ENCODE measurements around the gene RAB1B. TPM values are rescaled to one million over a fixed set of nuclear protein-coding genes. Genes with fewer than 3 reads are reported as not detected.
A peak's percentile ranks its signal among the peaks of the same experiment; 100 is the strongest.

The RAB1B gene
- total and polyA plus RNA-seq, 10 of the 15 experiments (the other 5 are each of a cell fraction or from before 2014, with no cell fraction given): 10.4 to 193 (median 96.9) TPM

DNA sequence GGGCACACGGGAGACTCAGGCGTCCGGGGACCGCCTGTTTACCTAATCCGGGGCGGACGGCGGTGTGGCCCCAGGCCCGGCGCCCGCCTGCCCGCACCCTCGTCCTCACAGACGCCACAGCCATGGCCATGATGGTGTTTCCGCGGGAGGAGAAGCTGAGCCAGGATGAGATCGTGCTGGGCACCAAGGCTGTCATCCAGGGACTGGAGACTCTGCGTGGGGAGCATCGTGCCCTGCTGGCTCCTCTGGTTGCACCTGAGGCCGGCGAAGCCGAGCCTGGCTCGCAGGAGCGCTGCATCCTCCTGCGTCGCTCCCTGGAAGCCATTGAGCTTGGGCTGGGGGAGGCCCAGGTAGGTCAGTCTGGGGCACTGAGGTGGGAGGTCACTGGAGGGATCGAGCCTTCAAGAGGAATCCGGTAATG is 10.0 kb upstream of the RAB1B start:
- FAIRE-seq: no peak
- peak overlapping the region; percentile 92 for H3K4me2 ChIP-seq (ENCODE audit: control insufficient read depth, insufficient read depth)
- ATAC-seq: no peak; the same call in 1 of the 3 replicates
- TF ChIP-seq IKZF2 (IDR thresholded peaks at IDR 0.05): 0 out of 4 replicates have a peak, but pooled peaks of 1 of the 2 experiments have one; percentile 8
- no peak for TF ChIP-seq SMAD5 (IDR thresholded peaks at IDR 0.05; ENCODE audit: low read depth)
- 0 out of 2 replicates have a peak, but pooled peaks have one; percentile 3 for TF ChIP-seq IKZF1 (conservative IDR thresholded peaks at IDR 0.05)
- TF ChIP-seq POLR2AphosphoS2 (IDR thresholded peaks at IDR 0.05; ENCODE audit: low read depth, low read length): no peak
- TF ChIP-seq, protein P1, sequence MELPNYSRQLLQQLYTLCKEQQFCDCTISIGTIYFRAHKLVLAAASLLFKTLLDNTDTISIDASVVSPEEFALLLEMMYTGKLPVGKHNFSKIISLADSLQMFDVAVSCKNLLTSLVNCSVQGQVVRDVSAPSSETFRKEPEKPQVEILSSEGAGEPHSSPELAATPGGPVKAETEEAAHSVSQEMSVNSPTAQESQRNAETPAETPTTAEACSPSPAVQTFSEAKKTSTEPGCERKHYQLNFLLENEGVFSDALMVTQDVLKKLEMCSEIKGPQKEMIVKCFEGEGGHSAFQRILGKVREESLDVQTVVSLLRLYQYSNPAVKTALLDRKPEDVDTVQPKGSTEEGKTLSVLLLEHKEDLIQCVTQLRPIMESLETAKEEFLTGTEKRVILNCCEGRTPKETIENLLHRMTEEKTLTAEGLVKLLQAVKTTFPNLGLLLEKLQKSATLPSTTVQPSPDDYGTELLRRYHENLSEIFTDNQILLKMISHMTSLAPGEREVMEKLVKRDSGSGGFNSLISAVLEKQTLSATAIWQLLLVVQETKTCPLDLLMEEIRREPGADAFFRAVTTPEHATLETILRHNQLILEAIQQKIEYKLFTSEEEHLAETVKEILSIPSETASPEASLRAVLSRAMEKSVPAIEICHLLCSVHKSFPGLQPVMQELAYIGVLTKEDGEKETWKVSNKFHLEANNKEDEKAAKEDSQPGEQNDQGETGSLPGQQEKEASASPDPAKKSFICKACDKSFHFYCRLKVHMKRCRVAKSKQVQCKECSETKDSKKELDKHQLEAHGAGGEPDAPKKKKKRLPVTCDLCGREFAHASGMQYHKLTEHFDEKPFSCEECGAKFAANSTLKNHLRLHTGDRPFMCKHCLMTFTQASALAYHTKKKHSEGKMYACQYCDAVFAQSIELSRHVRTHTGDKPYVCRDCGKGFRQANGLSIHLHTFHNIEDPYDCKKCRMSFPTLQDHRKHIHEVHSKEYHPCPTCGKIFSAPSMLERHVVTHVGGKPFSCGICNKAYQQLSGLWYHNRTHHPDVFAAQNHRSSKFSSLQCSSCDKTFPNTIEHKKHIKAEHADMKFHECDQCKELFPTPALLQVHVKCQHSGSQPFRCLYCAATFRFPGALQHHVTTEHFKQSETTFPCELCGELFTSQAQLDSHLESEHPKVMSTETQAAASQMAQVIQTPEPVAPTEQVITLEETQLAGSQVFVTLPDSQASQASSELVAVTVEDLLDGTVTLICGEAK (IDR thresholded peaks at IDR 0.05; ENCODE audit: borderline replicate concordance): no peak
- TF ChIP-seq, protein P2, sequence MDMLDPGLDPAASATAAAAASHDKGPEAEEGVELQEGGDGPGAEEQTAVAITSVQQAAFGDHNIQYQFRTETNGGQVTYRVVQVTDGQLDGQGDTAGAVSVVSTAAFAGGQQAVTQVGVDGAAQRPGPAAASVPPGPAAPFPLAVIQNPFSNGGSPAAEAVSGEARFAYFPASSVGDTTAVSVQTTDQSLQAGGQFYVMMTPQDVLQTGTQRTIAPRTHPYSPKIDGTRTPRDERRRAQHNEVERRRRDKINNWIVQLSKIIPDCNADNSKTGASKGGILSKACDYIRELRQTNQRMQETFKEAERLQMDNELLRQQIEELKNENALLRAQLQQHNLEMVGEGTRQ (IDR thresholded peaks at IDR 0.05; ENCODE audit: borderline replicate concordance, low read depth, low read length): no peak
- no peak for TF ChIP-seq TBL1XR1 (IDR thresholded peaks at IDR 0.05; ENCODE audit: low read depth, low read length)
- TF ChIP-seq, protein P3, sequence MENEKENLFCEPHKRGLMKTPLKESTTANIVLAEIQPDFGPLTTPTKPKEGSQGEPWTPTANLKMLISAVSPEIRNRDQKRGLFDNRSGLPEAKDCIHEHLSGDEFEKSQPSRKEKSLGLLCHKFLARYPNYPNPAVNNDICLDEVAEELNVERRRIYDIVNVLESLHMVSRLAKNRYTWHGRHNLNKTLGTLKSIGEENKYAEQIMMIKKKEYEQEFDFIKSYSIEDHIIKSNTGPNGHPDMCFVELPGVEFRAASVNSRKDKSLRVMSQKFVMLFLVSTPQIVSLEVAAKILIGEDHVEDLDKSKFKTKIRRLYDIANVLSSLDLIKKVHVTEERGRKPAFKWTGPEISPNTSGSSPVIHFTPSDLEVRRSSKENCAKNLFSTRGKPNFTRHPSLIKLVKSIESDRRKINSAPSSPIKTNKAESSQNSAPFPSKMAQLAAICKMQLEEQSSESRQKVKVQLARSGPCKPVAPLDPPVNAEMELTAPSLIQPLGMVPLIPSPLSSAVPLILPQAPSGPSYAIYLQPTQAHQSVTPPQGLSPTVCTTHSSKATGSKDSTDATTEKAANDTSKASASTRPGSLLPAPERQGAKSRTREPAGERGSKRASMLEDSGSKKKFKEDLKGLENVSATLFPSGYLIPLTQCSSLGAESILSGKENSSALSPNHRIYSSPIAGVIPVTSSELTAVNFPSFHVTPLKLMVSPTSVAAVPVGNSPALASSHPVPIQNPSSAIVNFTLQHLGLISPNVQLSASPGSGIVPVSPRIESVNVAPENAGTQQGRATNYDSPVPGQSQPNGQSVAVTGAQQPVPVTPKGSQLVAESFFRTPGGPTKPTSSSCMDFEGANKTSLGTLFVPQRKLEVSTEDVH (IDR thresholded peaks at IDR 0.05; ENCODE audit: low read depth, partially characterized antibody): no peak
- peak in 1 of 2 experiments; percentile 72; a peak in 1 of 4 replicates for TF ChIP-seq BHLHE40 (IDR thresholded peaks at IDR 0.05; ENCODE audit: borderline replicate concordance in 1 of 2, low read depth in 2 of 2, low read length in 1 of 2)
- no peak for TF ChIP-seq ZNF274 (IDR thresholded peaks at IDR 0.05; ENCODE audit: insufficient read depth, insufficient read length)
- TF ChIP-seq TAF1 (IDR thresholded peaks at IDR 0.05; ENCODE audit: borderline replicate concordance, low read depth, low read length): 0 out of 2 replicates have a peak, but pooled peaks have one; percentile 19
- TF ChIP-seq, protein P4, sequence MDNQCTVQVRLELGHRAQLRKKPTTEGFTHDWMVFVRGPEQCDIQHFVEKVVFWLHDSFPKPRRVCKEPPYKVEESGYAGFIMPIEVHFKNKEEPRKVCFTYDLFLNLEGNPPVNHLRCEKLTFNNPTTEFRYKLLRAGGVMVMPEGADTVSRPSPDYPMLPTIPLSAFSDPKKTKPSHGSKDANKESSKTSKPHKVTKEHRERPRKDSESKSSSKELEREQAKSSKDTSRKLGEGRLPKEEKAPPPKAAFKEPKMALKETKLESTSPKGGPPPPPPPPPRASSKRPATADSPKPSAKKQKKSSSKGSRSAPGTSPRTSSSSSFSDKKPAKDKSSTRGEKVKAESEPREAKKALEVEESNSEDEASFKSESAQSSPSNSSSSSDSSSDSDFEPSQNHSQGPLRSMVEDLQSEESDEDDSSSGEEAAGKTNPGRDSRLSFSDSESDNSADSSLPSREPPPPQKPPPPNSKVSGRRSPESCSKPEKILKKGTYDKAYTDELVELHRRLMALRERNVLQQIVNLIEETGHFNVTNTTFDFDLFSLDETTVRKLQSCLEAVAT (IDR thresholded peaks at IDR 0.05): peak; percentile 7; the same call in 1 of the 2 replicates
- 0 out of 2 replicates have a peak, but pooled peaks have one; percentile 61 for TF ChIP-seq BACH1 (IDR thresholded peaks at IDR 0.05; ENCODE audit: borderline replicate concordance)

More for the DNA sequence above, 10.0 kb upstream of the RAB1B start:
- H3K4me1 ChIP-seq (ENCODE audit: control insufficient read depth, insufficient read depth, low read length): peaks cover 7% of the 10 kb centered on the region
- POLR2A ChIA-PET: interaction anchor here (1.0 to 1.3 kb wide), 2 partner anchors 122 to 132 kb away, joined by 3 to 6 read pairs; no protein-coding TSS in a partner anchor
- no TSS peak for BruUV-seq (replicated peaks)
- H3K9me3 ChIP-seq (replicated peaks; ENCODE audit: control insufficient read depth, insufficient read depth, low read length): no peaks in the 10 kb centered on the region
- RAD21 ChIA-PET (ENCODE audit: unreplicated experiment): interaction anchor here (0.6 to 1.6 kb wide), 3 partner anchors 77 to 283 kb away, joined by 3 to 6 read pairs (median 4); no protein-coding TSS in a partner anchor
- SMC1A ChIA-PET (ENCODE audit: uncharacterized antibody, unreplicated experiment): interaction anchor here (1.0 to 1.4 kb wide), 2 partner anchors 10 to 36 kb away, joined by 3 to 5 read pairs; partner anchors contain the start of gene RAB1B
- no peak for DNase-seq (ENCODE audit: low read depth, low spot score)
- WGBS (ENCODE audit: insufficient coverage, insufficient replicate concordance, low lambda C conversion rate, missing lambda C conversion rate): 12% methylated on average over 25 of the region's 28 CpGs
- CTCF ChIA-PET: interaction anchor here (0.7 to 2.3 kb wide), 11 partner anchors 12 to 374 kb away, joined by 3 to 11 read pairs (median 3); partner anchors contain the start of gene CNIH2
- peak overlapping the region; percentile 95 for H3K27ac ChIP-seq (ENCODE audit: control insufficient read depth, insufficient read depth)
- no peaks in the 10 kb centered on the region for H3K27me3 ChIP-seq (replicated peaks in 1 of 2; ENCODE audit: control insufficient read depth in 2 of 2, insufficient read depth in 2 of 2, low read length in 1 of 2)
- H2AFZ ChIP-seq (ENCODE audit: control insufficient read depth, low read depth, low read length): peak overlapping the region; percentile 84
- peak overlapping the region; percentile 81 for H3K4me3 ChIP-seq
- in situ Hi-C loops (cut with MboI): no loop called here
- H3K36me3 ChIP-seq (ENCODE audit: control insufficient read depth in 2 of 2, insufficient read depth in 2 of 2, low read length in 1 of 2): peaks cover 11 to 20% of the 10 kb centered on the region in 2 experiments
- H3K79me2 ChIP-seq (ENCODE audit: control insufficient read depth, insufficient read depth, low read length): peaks cover 19% of the 10 kb centered on the region
- no peaks in the 10 kb centered on the region for H4K20me1 ChIP-seq (ENCODE audit: control insufficient read depth, insufficient read depth)
- intact Hi-C loops (cut with micrococcal nuclease; ENCODE audit: unreplicated experiment): loop anchor here (2.0 kb wide), 1 partner anchor 122 kb away; no protein-coding TSS in a partner anchor
- peak overlapping the region; percentile 92 for H3K9ac ChIP-seq (ENCODE audit: control insufficient read depth, insufficient read depth, low read length)
